ENCODE measurements around the gene TBXAS1. TPM values are rescaled to one million over a fixed set of nuclear protein-coding genes. Genes with fewer than 3 reads are reported as not detected.
A peak's percentile ranks its signal among the peaks of the same experiment; 100 is the strongest.

Gene TBXAS1
- polyA plus RNA-seq, 2 of the 4 experiments (the other 2 are of a cell fraction) = 8.8 to 11.6 TPM

DNA sequence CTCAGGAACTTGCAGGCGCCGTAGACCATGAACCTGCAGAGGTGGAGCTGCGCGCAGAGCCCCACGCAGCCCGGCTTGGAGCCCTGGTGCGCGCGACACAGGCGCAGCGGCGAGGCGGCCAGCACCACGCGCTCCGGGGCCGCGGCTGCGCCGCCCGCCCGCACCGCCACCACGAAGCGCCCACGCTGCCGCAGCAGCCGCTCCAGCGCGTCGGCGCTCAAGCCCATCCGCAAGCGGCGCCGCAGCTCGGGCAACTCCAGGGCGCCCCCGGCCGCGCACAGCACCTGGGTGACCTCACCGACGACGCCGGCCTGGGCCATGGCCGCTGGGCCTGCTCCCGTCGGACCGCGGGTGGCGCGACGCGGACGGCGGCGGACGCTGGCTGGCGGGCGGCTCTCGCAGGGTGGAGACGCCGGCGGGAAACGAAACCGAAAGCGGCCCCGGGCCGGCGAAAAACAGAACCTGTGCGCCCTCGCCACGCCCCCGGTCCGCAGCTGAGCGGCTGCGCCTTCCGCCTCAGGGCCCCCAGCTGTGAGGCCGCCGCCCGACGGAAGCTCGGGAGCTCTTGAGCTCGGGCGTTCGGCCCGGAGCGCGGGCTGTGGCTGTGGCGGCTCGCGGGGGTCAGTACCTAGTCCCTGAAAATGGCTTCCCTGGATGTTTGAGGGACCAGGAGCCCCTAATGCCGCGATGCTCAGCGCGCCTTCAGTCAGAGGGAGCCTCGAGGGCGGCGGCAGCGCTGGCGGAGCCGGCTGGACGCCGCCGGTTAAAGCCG is 233.7 kb downstream of the TBXAS1 start, which contains the start of gene PARP12 (continued):
- TF ChIP-seq, protein P1, sequence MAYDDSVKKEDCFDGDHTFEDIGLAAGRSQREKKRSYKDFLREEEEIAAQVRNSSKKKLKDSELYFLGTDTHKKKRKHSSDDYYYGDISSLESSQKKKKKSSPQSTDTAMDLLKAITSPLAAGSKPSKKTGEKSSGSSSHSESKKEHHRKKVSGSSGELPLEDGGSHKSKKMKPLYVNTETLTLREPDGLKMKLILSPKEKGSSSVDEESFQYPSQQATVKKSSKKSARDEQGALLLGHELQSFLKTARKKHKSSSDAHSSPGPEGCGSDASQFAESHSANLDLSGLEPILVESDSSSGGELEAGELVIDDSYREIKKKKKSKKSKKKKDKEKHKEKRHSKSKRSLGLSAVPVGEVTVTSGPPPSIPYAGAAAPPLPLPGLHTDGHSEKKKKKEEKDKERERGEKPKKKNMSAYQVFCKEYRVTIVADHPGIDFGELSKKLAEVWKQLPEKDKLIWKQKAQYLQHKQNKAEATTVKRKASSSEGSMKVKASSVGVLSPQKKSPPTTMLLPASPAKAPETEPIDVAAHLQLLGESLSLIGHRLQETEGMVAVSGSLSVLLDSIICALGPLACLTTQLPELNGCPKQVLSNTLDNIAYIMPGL (CRISPR knock-in tag; IDR thresholded peaks at IDR 0.05; ENCODE audit: borderline replicate concordance) = no peak
- TF ChIP-seq MYC (IDR thresholded peaks at IDR 0.05; ENCODE audit: borderline replicate concordance, low read length) (no peak), TFCP2L1 (CRISPR knock-in tag; IDR thresholded peaks at IDR 0.05) (no peak), CHD2 (IDR thresholded peaks at IDR 0.05; ENCODE audit: low read length, partially characterized antibody) (no peak), BHLHE40 (IDR thresholded peaks at IDR 0.05; ENCODE audit: low read depth, low read length) (no peak), JUN (IDR thresholded peaks at IDR 0.05) (peak; percentile 48 to 75; a peak in 4 of 5 replicates), EP300 (IDR thresholded peaks at IDR 0.05) (no peak), HOXA7 (CRISPR knock-in tag; IDR thresholded peaks at IDR 0.05) (no peak), ESRRA (IDR thresholded peaks at IDR 0.05; ENCODE audit: borderline replicate concordance, low read length) (no peak), SREBF2 (IDR thresholded peaks at IDR 0.05) (no peak), ZC3H11A (IDR thresholded peaks at IDR 0.05) (no peak), SMC3 (IDR thresholded peaks at IDR 0.05) (no peak), HOXB13 (CRISPR knock-in tag; IDR thresholded peaks at IDR 0.05; ENCODE audit: low read depth) (no peak)
- TF ChIP-seq, protein P2, sequence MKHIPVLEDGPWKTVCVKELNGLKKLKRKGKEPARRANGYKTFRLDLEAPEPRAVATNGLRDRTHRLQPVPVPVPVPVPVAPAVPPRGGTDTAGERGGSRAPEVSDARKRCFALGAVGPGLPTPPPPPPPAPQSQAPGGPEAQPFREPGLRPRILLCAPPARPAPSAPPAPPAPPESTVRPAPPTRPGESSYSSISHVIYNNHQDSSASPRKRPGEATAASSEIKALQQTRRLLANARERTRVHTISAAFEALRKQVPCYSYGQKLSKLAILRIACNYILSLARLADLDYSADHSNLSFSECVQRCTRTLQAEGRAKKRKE (CRISPR knock-in tag; IDR thresholded peaks at IDR 0.05; ENCODE audit: low read depth) = no peak
- TF ChIP-seq, protein P3, sequence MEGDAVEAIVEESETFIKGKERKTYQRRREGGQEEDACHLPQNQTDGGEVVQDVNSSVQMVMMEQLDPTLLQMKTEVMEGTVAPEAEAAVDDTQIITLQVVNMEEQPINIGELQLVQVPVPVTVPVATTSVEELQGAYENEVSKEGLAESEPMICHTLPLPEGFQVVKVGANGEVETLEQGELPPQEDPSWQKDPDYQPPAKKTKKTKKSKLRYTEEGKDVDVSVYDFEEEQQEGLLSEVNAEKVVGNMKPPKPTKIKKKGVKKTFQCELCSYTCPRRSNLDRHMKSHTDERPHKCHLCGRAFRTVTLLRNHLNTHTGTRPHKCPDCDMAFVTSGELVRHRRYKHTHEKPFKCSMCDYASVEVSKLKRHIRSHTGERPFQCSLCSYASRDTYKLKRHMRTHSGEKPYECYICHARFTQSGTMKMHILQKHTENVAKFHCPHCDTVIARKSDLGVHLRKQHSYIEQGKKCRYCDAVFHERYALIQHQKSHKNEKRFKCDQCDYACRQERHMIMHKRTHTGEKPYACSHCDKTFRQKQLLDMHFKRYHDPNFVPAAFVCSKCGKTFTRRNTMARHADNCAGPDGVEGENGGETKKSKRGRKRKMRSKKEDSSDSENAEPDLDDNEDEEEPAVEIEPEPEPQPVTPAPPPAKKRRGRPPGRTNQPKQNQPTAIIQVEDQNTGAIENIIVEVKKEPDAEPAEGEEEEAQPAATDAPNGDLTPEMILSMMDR (IDR thresholded peaks at IDR 0.05) = no peak

DNA sequence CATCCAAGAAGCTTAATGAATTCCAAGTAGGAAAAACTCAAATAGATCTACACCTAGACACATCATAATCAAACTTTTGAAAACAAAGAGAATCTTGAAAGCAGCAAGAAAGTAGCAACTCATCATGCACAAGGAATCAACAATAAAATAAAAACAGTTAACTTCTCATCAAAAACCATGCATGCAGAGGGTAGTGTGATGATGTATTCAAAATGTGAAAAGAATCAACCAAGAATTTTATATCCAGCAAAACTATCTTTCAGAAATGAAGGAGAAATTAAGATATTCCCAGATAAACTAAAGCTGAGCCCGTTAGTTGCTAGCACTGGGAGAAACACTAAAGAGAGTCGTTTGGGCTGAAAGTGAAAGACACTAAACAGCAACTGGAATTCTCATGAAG is 238.0 kb downstream of the TBXAS1 start:
- FAIRE-seq (no peak), DNase-seq (ENCODE audit: low read depth in 1 of 2, low spot score in 1 of 2) (no peak), ATAC-seq (no peak)
- TF ChIP-seq, protein P4, sequence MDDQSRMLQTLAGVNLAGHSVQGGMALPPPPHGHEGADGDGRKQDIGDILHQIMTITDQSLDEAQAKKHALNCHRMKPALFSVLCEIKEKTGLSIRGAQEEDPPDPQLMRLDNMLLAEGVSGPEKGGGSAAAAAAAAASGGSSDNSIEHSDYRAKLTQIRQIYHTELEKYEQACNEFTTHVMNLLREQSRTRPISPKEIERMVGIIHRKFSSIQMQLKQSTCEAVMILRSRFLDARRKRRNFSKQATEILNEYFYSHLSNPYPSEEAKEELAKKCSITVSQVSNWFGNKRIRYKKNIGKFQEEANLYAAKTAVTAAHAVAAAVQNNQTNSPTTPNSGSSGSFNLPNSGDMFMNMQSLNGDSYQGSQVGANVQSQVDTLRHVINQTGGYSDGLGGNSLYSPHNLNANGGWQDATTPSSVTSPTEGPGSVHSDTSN (IDR thresholded peaks at IDR 0.05) = no peak
- H3K4me2 ChIP-seq = no peak overlapping the region
- CTCF ChIA-PET = no interaction called here
- no peak overlapping the region for H3K27ac ChIP-seq
- WGBS (ENCODE audit: missing lambda C conversion rate) = 22% methylated on average over 2 of the region's 2 CpGs
- 0 out of 3 replicates have a peak, but pooled peaks cover 2% of the 10 kb centered on the region for H3K4me1 ChIP-seq
- H3K4me3 ChIP-seq = no peak overlapping the region
- H3K9me3 ChIP-seq = peaks cover 42% of the 10 kb centered on the region
- POLR2A ChIA-PET = no interaction called here

DNA sequence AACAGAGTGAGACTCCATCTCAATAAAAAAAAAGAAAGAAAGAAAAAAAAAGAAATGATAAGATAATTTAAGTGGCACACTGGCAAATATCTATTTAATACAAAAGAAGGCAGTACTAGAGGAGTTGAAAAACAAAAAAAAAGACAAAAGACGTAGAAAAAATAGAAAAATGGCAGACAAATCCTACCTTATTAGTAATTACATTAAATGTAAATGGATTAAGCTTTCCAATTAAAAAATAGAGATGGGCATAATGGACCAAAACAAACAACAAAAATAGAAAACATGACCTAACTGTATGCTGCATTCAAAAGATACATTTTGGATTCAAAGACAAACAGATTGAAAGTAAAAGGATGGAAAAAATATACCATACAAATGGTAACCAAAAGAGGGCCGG is 239.0 kb downstream of the TBXAS1 start:
- no peak for TF ChIP-seq CBX2 (IDR thresholded peaks at IDR 0.05; ENCODE audit: borderline replicate concordance, low read depth)
- TF ChIP-seq NPAS2 (CRISPR knock-in tag; IDR thresholded peaks at IDR 0.05; ENCODE audit: borderline replicate concordance) = no peak
- TF ChIP-seq NR3C1 (IDR thresholded peaks at IDR 0.05) = no peak
- no peak for TF ChIP-seq EP300 (IDR thresholded peaks at IDR 0.05)
- no peak for TF ChIP-seq PHF8 (IDR thresholded peaks at IDR 0.05; ENCODE audit: borderline replicate concordance, low read depth)
- no peak for TF ChIP-seq FOSL2 (IDR thresholded peaks at IDR 0.05)
- no peak for TF ChIP-seq FOSL2 (CRISPR knock-in tag; IDR thresholded peaks at IDR 0.05)
- TF ChIP-seq, protein P2 (CRISPR knock-in tag; IDR thresholded peaks at IDR 0.05; ENCODE audit: low read depth) = no peak
- TF ChIP-seq CHD2 (IDR thresholded peaks at IDR 0.05; ENCODE audit: low read length, partially characterized antibody) = no peak
- TF ChIP-seq TP53 (CRISPR knock-in tag; IDR thresholded peaks at IDR 0.05) = no peak
- TF ChIP-seq POLR2AphosphoS2 (conservative IDR thresholded peaks at IDR 0.05; ENCODE audit: low read length) = no peak
- no peak for TF ChIP-seq ESRRA (IDR thresholded peaks at IDR 0.05; ENCODE audit: borderline replicate concordance, low read length)
- no peak for TF ChIP-seq HOXA7 (CRISPR knock-in tag; IDR thresholded peaks at IDR 0.05)
- H3K27ac ChIP-seq = no peak overlapping the region
- H3K4me2 ChIP-seq = no peak overlapping the region
- DNase-seq (ENCODE audit: low read depth in 1 of 2, low spot score in 1 of 2) (no peak), FAIRE-seq (no peak), ATAC-seq (no peak)
- ChIA-PET CTCF (no interaction called here), POLR2A (no interaction called here)
- 46% methylated on average over 2 of the region's 2 CpGs for WGBS (ENCODE audit: missing lambda C conversion rate)
- peaks cover 42% of the 10 kb centered on the region for H3K9me3 ChIP-seq
- no peaks in the 10 kb centered on the region for H3K4me1 ChIP-seq
- H3K4me3 ChIP-seq = no peak overlapping the region
